Body of pancreas (tissue), 4 donors: Measurements from ENCODE around the gene GNAT1.

ENCODE experiments used
- POLR2A ChIP-seq, 3 donors: fragments of 450-650 bp; IDR thresholded peaks; one replicate each; pipeline ENCODE4 v1.6.1; 2016; ENCODE audit warnings: antibody characterized with exemption in 3 of 3, mild to moderate bottlenecking in 2 of 3
- TF ChIP-seq, protein P1 (sequence below), 7 experiments: fragments of 450-650 bp in 4 of 7; fragments of 200-600 bp in 3 of 7; sonication (generic) in 3 of 7; IDR thresholded peaks; one replicate each; pipeline ENCODE4 v1.5.1; 2016 to 2019; ENCODE audit warnings: antibody characterized with exemption in 7 of 7

DNA sequence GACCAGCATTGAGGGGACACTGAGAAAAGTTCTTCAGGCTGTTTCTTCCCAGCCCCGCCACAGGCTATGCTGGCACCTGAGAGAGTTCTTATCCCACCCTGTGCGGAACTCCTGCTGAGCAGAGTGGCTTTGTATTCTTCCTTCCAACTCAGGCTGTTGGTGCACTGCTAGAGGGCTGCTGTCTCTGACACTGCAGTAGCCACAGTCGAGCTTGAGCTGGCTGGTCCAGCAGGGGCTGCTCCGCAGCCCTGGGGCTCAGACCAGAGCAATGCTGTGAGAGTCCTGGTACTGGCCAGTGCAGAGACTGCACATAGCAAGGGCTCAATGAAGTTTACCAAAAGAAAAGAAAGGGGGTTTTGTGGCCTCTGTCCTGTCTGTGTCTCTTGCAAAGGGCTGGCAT lies 48.2 kb downstream of the GNAT1 start:
- TF ChIP-seq, protein P1, sequence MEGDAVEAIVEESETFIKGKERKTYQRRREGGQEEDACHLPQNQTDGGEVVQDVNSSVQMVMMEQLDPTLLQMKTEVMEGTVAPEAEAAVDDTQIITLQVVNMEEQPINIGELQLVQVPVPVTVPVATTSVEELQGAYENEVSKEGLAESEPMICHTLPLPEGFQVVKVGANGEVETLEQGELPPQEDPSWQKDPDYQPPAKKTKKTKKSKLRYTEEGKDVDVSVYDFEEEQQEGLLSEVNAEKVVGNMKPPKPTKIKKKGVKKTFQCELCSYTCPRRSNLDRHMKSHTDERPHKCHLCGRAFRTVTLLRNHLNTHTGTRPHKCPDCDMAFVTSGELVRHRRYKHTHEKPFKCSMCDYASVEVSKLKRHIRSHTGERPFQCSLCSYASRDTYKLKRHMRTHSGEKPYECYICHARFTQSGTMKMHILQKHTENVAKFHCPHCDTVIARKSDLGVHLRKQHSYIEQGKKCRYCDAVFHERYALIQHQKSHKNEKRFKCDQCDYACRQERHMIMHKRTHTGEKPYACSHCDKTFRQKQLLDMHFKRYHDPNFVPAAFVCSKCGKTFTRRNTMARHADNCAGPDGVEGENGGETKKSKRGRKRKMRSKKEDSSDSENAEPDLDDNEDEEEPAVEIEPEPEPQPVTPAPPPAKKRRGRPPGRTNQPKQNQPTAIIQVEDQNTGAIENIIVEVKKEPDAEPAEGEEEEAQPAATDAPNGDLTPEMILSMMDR (IDR thresholded peaks at IDR 0.05) = no peak
- no peak for TF ChIP-seq POLR2A (IDR thresholded peaks at IDR 0.05)
